ENCODE data around the gene BCAR1. TPM values are rescaled to one million over a fixed set of nuclear protein-coding genes. Genes with fewer than 3 reads are reported as not detected.
"Not testable (repeated sequence)": the region's sequence is repeated elsewhere in the genome, so short reads cannot be mapped to it uniquely, and the experiment has no call there.

The BCAR1 gene
- total RNA-seq, 1 donor from 2014 or later: 0.59 TPM

GRCh38 chr16:75216576-75216975, 34.8 kb downstream of the BCAR1 start:
- no peak for DNase-seq (ENCODE audit: low spot score)
- Mint-ChIP-seq H3K27ac (no peak overlapping the region), H3K36me3 (ENCODE audit: low read depth) (no peaks in the 10 kb centered on the region), H3K4me3 (ENCODE audit: low read depth) (no peak overlapping the region), H3K27me3 (ENCODE audit: low read depth) (no peaks in the 10 kb centered on the region), H3K9me3 (no peaks in the 10 kb centered on the region), H3K4me1 (ENCODE audit: low read depth) (peaks cover 1% of the 10 kb centered on the region)
- intact Hi-C loops (cut with micrococcal nuclease): no loop called here

- Mint-ChIP-seq H3K9me3 (no peaks in the 10 kb centered on the region), H3K36me3 (ENCODE audit: low read depth) (no peaks in the 10 kb centered on the region), H3K27ac (no peak overlapping the region), H3K27me3 (ENCODE audit: low read depth) (no peaks in the 10 kb centered on the region), H3K4me1 (ENCODE audit: low read depth) (peaks cover 1% of the 10 kb centered on the region), H3K4me3 (ENCODE audit: low read depth) (no peak overlapping the region)
- DNase-seq (ENCODE audit: low spot score): no peak
- intact Hi-C loops (cut with micrococcal nuclease): no loop called here
These were observed 35.3 kb downstream of the BCAR1 start for GRCh38 chr16:75216127-75216526.

- H3K4me1 Mint-ChIP-seq (ENCODE audit: low read depth); H3K27me3 Mint-ChIP-seq (ENCODE audit: low read depth); intact Hi-C loops (cut with micrococcal nuclease); DNase-seq (ENCODE audit: low spot score); H3K9me3 Mint-ChIP-seq; H3K36me3 Mint-ChIP-seq (ENCODE audit: low read depth); H3K4me3 Mint-ChIP-seq (ENCODE audit: low read depth); H3K27ac Mint-ChIP-seq: not testable (repeated sequence)
These were observed 40.1 kb downstream of the BCAR1 start for GRCh38 chr16:75211286-75211685.

GRCh38 chr16:75209944-75210343, 41.5 kb downstream of the BCAR1 start:
- no peaks in the 10 kb centered on the region for H3K4me1 Mint-ChIP-seq (ENCODE audit: low read depth)
- H3K36me3 Mint-ChIP-seq (ENCODE audit: low read depth): no peaks in the 10 kb centered on the region
- no peaks in the 10 kb centered on the region for H3K9me3 Mint-ChIP-seq
- no peak overlapping the region for H3K27ac Mint-ChIP-seq
- DNase-seq (ENCODE audit: low spot score): no peak
- no peaks in the 10 kb centered on the region for H3K27me3 Mint-ChIP-seq (ENCODE audit: low read depth)
- intact Hi-C loops (cut with micrococcal nuclease): no loop called here
- H3K4me3 Mint-ChIP-seq (ENCODE audit: low read depth): no peak overlapping the region

GRCh38 chr16:75209514-75209913, 41.9 kb downstream of the BCAR1 start:
- H3K36me3 Mint-ChIP-seq (ENCODE audit: low read depth); DNase-seq (ENCODE audit: low spot score); H3K27ac Mint-ChIP-seq; H3K4me1 Mint-ChIP-seq (ENCODE audit: low read depth); H3K4me3 Mint-ChIP-seq (ENCODE audit: low read depth); intact Hi-C loops (cut with micrococcal nuclease); H3K27me3 Mint-ChIP-seq (ENCODE audit: low read depth); H3K9me3 Mint-ChIP-seq: not testable (repeated sequence)

GRCh38 chr16:75208861-75209505, 42.4 kb downstream of the BCAR1 start:
- no peaks in the 10 kb centered on the region for H3K9me3 Mint-ChIP-seq
- no peaks in the 10 kb centered on the region for H3K36me3 Mint-ChIP-seq (ENCODE audit: low read depth)
- H3K27me3 Mint-ChIP-seq (ENCODE audit: low read depth): no peaks in the 10 kb centered on the region
- no peak overlapping the region for H3K4me3 Mint-ChIP-seq (ENCODE audit: low read depth)
- intact Hi-C loops (cut with micrococcal nuclease): no loop called here
- H3K27ac Mint-ChIP-seq: no peak overlapping the region
- DNase-seq (ENCODE audit: low spot score): no peak
- no peaks in the 10 kb centered on the region for H3K4me1 Mint-ChIP-seq (ENCODE audit: low read depth)

GRCh38 chr16:75208242-75208825, 43.1 kb downstream of the BCAR1 start:
- intact Hi-C loops (cut with micrococcal nuclease): no loop called here
- Mint-ChIP-seq H3K4me3 (ENCODE audit: low read depth) (no peak overlapping the region), H3K27me3 (ENCODE audit: low read depth) (no peaks in the 10 kb centered on the region), H3K27ac (no peak overlapping the region), H3K36me3 (ENCODE audit: low read depth) (no peaks in the 10 kb centered on the region), H3K9me3 (no peaks in the 10 kb centered on the region), H3K4me1 (ENCODE audit: low read depth) (no peaks in the 10 kb centered on the region)
- no peak for DNase-seq (ENCODE audit: low spot score)

GRCh38 chr16:75207831-75208230, 43.6 kb downstream of the BCAR1 start:
- DNase-seq (ENCODE audit: low spot score): no peak
- no peak overlapping the region for H3K4me3 Mint-ChIP-seq (ENCODE audit: low read depth)
- H3K9me3 Mint-ChIP-seq: no peaks in the 10 kb centered on the region
- H3K27me3 Mint-ChIP-seq (ENCODE audit: low read depth): no peaks in the 10 kb centered on the region
- H3K4me1 Mint-ChIP-seq (ENCODE audit: low read depth): no peaks in the 10 kb centered on the region
- no peaks in the 10 kb centered on the region for H3K36me3 Mint-ChIP-seq (ENCODE audit: low read depth)
- H3K27ac Mint-ChIP-seq: no peak overlapping the region
- intact Hi-C loops (cut with micrococcal nuclease): loop anchor here (2.0 kb wide), 1 partner anchor 17 kb away; no protein-coding TSS in a partner anchor

GRCh38 chr16:75206749-75207451, 44.5 kb downstream of the BCAR1 start, which contains the start of gene CTRB2:
Gene CTRB2 (minus strand): TSS chr16:75207161. CDS start chr16:75207141, 20 bp downstream.
- H3K4me1 Mint-ChIP-seq (ENCODE audit: low read depth): no peaks in the 10 kb centered on the region
- H3K9me3 Mint-ChIP-seq: no peaks in the 10 kb centered on the region
- intact Hi-C loops (cut with micrococcal nuclease): loop anchor here (2.0 kb wide), 1 partner anchor 18 kb away; no protein-coding TSS in a partner anchor
- H3K27ac Mint-ChIP-seq: no peak within 1 kb of the TSS
- H3K36me3 Mint-ChIP-seq (ENCODE audit: low read depth): no peaks in the 10 kb centered on the region
- no peak within 1 kb of the TSS for H3K4me3 Mint-ChIP-seq (ENCODE audit: low read depth)
- no peak for DNase-seq (ENCODE audit: low spot score)
- H3K27me3 Mint-ChIP-seq (ENCODE audit: low read depth): no peaks in the 10 kb centered on the region

GRCh38 chr16:75205961-75206748, 45.3 kb downstream of the BCAR1 start:
- H3K36me3 Mint-ChIP-seq (ENCODE audit: low read depth); H3K27me3 Mint-ChIP-seq (ENCODE audit: low read depth); H3K4me1 Mint-ChIP-seq (ENCODE audit: low read depth); DNase-seq (ENCODE audit: low spot score); H3K4me3 Mint-ChIP-seq (ENCODE audit: low read depth); H3K27ac Mint-ChIP-seq; H3K9me3 Mint-ChIP-seq: not testable (repeated sequence)
- intact Hi-C loops (cut with micrococcal nuclease): loop anchor here (2.0 kb wide), 1 partner anchor 19 kb away; no protein-coding TSS in a partner anchor

GRCh38 chr16:75205438-75205837, 46.0 kb downstream of the BCAR1 start:
- intact Hi-C loops (cut with micrococcal nuclease); H3K36me3 Mint-ChIP-seq (ENCODE audit: low read depth); DNase-seq (ENCODE audit: low spot score); H3K27me3 Mint-ChIP-seq (ENCODE audit: low read depth); H3K9me3 Mint-ChIP-seq; H3K4me3 Mint-ChIP-seq (ENCODE audit: low read depth); H3K27ac Mint-ChIP-seq; H3K4me1 Mint-ChIP-seq (ENCODE audit: low read depth): not testable (repeated sequence)

- H3K36me3 Mint-ChIP-seq (ENCODE audit: low read depth); H3K4me1 Mint-ChIP-seq (ENCODE audit: low read depth); DNase-seq (ENCODE audit: low spot score); H3K27me3 Mint-ChIP-seq (ENCODE audit: low read depth); H3K4me3 Mint-ChIP-seq (ENCODE audit: low read depth); intact Hi-C loops (cut with micrococcal nuclease); H3K9me3 Mint-ChIP-seq; H3K27ac Mint-ChIP-seq: not testable (repeated sequence)
These were observed 46.5 kb downstream of the BCAR1 start for GRCh38 chr16:75204905-75205304.
